Progenitor cell of endocrine pancreas (in vitro differentiated cells): ENCODE data around the gene TM2D3. TPM values are rescaled to one million over a fixed set of nuclear protein-coding genes. Genes with fewer than 3 reads are reported as not detected.

Experiments used
- DNase-seq: peaks from one replicate; pipeline ENCODE4 v3.0.0; 2021; ENCODE audit warnings: low spot score; ENCODE audit not compliant: unreplicated experiment
- H3K27ac Mint-ChIP-seq: 2 replicates; pipeline ENCODE4 v1.8.0; 2021; ENCODE audit warnings: mild to moderate bottlenecking, moderate library complexity, mixed read lengths
- H3K27me3 Mint-ChIP-seq: 2 replicates; pipeline ENCODE4 v1.8.0; 2021; ENCODE audit warnings: mixed read lengths
- H3K36me3 Mint-ChIP-seq: 2 replicates; pipeline ENCODE4 v1.8.0; 2022; ENCODE audit warnings: mixed read lengths; ENCODE audit not compliant: insufficient read depth
- H3K4me1 Mint-ChIP-seq: 2 replicates; pipeline ENCODE4 v1.8.0; 2021; ENCODE audit warnings: low read depth, mixed read lengths
- H3K4me3 Mint-ChIP-seq: 2 replicates; pipeline ENCODE4 v1.8.0; 2021; ENCODE audit warnings: low read depth, mild to moderate bottlenecking, moderate library complexity, mixed read lengths
- H3K9me3 Mint-ChIP-seq: 2 replicates; pipeline ENCODE4 v1.8.0; 2021; ENCODE audit warnings: low read depth, mixed read lengths
- total RNA-seq: library from RNA; stranded (reverse); gene quantifications from 2 replicates; pipeline ENCODE4 v1.2.1, GENCODE V29; 2021
- TF ChIP-seq, protein P1 (sequence below): fragments of 200-600 bp; sonication (generic); IDR thresholded peaks from one replicate; pipeline ENCODE4 v1.5.0; 2021; ENCODE audit warnings: antibody characterized with exemption, mild to moderate bottlenecking; ENCODE audit not compliant: unreplicated experiment

Gene TM2D3
- total RNA-seq, 1 donor from 2014 or later = 49.3 TPM

DNA sequence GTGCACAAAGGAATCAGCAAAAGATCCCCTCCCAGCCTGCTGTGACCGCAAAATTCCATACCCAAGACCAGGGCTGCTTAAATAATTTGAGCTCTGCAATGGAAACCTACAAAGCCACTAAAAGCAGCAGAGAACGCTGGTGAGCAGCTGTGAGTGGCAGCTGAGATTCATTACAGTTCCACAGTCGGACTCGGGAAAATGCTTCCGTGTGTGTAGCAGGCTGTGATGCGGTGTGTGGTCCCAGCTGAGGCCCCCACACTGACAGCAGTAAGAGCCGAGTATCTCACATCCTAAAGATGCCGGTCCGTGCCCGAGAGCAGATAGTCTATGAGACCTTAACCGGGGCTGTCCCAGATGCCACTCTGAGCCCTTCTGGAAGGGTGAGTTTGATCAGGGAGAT lies 37.4 kb downstream of the TM2D3 start:
- Mint-ChIP-seq H3K4me3 (no peak overlapping the region), H3K9me3 (no peaks in the 10 kb centered on the region), H3K27me3 (peaks cover 13% of the 10 kb centered on the region), H3K4me1 (peaks cover 24% of the 10 kb centered on the region), H3K36me3 (no peaks in the 10 kb centered on the region), H3K27ac (no peak overlapping the region)
- DNase-seq = no peak
- TF ChIP-seq, protein P1, sequence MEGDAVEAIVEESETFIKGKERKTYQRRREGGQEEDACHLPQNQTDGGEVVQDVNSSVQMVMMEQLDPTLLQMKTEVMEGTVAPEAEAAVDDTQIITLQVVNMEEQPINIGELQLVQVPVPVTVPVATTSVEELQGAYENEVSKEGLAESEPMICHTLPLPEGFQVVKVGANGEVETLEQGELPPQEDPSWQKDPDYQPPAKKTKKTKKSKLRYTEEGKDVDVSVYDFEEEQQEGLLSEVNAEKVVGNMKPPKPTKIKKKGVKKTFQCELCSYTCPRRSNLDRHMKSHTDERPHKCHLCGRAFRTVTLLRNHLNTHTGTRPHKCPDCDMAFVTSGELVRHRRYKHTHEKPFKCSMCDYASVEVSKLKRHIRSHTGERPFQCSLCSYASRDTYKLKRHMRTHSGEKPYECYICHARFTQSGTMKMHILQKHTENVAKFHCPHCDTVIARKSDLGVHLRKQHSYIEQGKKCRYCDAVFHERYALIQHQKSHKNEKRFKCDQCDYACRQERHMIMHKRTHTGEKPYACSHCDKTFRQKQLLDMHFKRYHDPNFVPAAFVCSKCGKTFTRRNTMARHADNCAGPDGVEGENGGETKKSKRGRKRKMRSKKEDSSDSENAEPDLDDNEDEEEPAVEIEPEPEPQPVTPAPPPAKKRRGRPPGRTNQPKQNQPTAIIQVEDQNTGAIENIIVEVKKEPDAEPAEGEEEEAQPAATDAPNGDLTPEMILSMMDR = no peak

DNA sequence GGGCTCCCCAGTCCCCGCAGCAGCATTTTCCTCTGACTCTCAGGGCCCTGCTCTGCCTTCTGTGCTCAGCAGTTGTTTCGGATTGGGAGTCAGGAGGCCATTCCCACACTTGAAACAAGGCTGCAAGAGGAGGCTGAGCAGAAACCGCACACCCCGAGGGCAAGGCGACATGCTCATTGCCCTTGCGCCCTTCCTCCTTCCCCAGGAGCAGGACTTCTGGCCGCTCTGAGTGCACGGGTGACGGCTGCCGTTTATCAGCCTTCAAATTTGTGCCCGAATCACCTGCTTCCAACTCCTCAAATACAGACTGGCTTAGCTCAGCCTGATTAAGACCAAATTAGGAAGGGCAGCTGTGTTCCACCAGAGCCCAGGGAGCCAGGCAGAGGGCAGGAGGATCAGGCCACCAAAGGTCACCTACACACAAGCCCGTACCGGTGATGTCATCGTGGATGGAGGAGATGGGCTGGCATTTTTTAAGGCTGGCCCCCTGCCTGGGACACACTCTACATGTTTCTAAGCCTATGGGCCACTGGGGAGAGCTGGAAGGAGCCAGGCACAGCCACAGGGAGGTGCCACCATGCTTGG lies 38.1 kb downstream of the TM2D3 start:
- H3K4me1 Mint-ChIP-seq = peaks cover 24% of the 10 kb centered on the region
- no peak overlapping the region for H3K4me3 Mint-ChIP-seq
- no peaks in the 10 kb centered on the region for H3K36me3 Mint-ChIP-seq
- H3K9me3 Mint-ChIP-seq = no peaks in the 10 kb centered on the region
- DNase-seq = no peak
- H3K27ac Mint-ChIP-seq = no peak overlapping the region
- TF ChIP-seq, protein P1 = no peak
- H3K27me3 Mint-ChIP-seq = peaks cover 13% of the 10 kb centered on the region

DNA sequence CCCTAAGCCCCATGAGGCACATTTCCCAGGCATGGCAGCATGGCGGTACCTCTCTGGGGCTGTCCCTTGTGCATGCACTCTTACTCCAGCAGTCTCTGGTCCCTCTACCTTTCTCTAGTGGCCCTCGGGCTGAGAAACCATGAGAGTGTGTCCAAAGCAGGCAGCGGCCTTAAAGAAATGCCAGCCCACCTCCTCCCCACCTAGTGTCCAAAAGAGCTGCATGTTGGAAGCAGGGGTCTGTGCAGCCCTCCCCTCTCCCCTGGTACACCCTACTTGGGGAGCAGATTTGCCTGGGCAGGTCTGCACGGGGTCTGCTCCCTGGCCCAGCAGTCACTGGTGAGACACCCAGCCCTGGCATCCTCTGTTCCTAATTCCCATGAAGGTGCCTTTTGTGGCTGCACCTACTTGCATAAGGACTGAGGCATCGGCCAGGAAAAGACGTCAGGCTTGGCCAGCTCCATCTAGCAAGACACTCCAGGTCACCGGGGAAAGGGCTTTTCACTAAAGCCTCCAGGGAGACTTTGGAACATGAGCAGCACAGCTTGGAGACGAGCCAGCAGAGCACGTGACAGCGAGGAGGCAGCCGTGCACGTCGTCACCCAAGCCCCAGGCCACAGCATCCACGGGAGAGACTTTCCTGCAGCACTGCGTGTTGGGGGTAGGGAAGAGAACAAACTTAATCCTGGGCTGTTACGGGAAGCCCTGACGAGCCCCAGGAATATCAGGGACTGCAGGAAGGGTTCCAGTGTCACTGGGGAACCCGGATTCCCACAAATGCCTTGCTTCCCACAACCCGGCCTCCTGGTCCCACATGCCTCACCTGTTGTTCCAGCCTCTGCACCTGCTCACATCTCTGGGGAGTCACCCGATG lies 38.8 kb downstream of the TM2D3 start:
- DNase-seq = no peak
- Mint-ChIP-seq H3K27ac (no peak overlapping the region), H3K4me1 (peaks cover 21% of the 10 kb centered on the region), H3K36me3 (no peaks in the 10 kb centered on the region), H3K27me3 (peaks cover 13% of the 10 kb centered on the region), H3K4me3 (no peak overlapping the region), H3K9me3 (no peaks in the 10 kb centered on the region)
- TF ChIP-seq, protein P1 = no peak

DNA sequence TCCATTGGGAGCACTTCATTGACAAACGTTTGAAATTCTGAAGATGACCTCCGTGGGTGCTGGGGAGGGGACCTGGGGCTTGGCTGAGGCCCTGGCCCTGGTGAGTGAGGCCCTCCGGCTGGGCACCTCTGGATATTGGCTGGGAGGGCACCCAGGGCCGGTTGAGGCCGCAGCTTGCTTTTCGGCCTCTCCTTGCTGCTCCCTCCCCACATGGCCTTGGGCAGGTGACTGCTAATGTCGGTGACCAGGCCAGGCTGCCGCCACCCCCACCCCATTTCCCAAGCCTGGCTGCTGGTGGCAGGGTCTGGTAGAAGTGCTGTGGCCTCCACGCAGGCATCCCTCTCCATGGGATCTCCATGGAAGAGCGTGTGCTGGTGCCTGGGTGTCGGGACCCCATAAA lies 39.5 kb downstream of the TM2D3 start:
- Mint-ChIP-seq H3K9me3 (no peaks in the 10 kb centered on the region), H3K36me3 (no peaks in the 10 kb centered on the region), H3K4me1 (peaks cover 17% of the 10 kb centered on the region), H3K4me3 (no peak overlapping the region), H3K27ac (no peak overlapping the region), H3K27me3 (peaks cover 13% of the 10 kb centered on the region)
- TF ChIP-seq, protein P1 = no peak
- DNase-seq = no peak

DNA sequence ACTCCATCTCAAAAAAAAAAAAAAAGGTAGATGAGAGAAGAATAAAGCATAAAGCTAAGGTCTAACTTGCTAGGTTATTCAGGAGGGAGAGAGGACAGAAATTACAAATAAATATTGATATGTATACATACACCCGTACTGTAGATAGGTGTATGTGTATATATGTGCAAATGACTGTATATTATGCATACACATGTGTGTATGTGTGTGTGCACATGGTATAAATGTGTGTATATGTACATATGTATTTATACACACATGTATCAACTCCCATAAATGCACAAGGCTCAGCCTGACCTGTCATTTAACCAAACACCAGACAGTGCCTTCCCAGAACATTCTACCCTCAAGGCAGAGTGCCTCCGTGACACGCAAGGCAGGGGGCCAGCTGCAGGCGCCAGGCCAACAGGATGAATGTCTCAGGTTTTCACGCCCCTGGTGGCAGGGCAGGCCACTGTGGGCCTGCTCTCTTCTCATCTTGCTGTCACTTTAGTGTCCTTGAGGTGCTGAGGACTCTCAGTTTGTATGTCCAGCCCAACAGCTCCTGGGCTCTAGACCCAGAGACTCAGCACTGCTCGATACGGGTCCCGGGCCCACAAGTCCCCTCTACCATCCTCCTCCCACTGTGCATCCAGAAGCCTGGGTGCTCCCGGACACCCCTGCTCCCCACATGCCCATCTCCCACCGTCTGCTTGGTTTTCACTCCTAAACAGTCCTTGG lies 40.4 kb downstream of the TM2D3 start:
- DNase-seq = no peak
- Mint-ChIP-seq H3K36me3 (no peaks in the 10 kb centered on the region), H3K4me3 (no peak overlapping the region), H3K4me1 (peaks cover 11% of the 10 kb centered on the region), H3K27me3 (peaks cover 13% of the 10 kb centered on the region), H3K9me3 (no peaks in the 10 kb centered on the region), H3K27ac (no peak overlapping the region)
- TF ChIP-seq, protein P1 = no peak
